ENCODE data around the gene RPL35.
"Not testable (repeated sequence)": the region's sequence is repeated elsewhere in the genome, so short reads cannot be mapped to it uniquely, and the experiment has no call there.

Gene RPL35

DNA sequence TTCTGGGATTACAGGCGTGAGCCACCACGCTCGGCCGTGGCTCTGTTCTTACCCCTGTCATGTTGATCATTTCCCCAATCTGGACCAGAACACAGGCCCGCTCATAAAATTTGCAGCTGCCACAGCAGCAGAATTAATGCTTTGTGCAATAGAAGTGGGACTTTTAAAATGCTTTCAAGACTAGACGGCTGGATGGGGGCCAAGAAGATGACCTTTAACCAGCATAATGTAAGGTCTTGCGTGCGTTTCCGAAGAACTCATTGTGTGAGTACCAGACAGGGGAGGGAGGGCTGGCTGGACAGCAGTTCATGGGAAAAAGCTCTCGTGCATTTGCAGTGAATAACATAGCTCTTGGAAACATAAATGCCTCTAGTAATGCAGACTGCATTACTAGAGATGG lies 12.0 kb downstream of the RPL35 start:
- DNase-seq, result no peak

DNA sequence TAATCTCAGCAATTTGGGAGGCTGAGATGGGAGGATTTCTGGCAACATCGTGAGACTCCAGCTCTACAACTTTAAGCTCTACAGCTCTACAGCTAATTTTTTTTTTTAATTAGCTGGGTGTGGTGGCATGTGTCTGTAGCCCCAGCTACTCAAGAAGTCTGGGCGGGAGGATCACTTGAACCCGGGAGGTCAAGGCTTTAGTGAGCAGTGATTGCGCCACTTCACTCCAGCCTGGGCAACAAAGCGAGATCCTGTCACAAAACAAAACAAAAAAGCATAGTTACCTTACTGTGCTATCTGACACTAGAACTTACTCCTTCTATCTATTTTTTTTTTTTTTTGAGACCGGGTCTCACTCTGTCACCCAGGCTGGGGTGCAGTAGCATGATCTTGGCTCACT lies 14.8 kb downstream of the RPL35 start:
- no peak for DNase-seq

DNA sequence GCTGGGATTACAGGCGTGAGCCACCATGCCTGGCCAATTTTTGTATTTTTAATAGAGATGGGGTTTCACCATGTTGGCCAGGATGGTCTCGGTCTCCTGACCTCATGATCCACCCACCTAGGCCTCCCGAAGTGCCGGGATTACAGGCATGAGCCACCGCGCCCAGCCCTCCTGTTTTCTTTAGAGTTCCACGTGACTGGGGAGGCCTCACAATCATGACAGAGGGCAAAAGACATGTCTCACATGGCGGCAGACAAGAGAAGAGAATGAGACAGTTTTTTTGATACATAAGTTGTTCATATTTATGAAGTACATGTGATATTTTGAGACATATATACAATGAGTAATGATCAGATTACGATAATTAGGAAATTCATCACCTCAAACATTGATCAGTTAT lies 15.3 kb downstream of the RPL35 start:
- not testable (repeated sequence) for DNase-seq

DNA sequence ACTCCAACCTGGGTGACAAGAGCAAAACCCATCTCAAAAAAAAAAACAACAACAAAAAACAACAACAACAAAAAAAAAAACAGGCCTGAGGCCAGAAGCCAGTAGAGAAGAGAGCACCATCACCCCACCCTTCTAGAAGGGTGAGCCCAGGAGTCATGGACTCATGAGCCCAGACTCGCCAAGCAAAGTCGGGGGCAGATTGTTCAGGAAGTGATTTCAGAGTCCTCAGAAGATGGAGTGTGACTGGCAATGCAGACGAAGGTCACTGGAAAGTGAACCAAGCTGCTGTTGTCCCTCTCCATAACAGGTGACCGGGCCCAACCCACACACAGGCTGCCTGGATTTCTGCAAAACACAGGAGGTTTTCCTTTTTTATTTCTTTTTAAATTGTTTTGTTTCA lies 17.5 kb downstream of the RPL35 start:
- no peak for DNase-seq

DNA sequence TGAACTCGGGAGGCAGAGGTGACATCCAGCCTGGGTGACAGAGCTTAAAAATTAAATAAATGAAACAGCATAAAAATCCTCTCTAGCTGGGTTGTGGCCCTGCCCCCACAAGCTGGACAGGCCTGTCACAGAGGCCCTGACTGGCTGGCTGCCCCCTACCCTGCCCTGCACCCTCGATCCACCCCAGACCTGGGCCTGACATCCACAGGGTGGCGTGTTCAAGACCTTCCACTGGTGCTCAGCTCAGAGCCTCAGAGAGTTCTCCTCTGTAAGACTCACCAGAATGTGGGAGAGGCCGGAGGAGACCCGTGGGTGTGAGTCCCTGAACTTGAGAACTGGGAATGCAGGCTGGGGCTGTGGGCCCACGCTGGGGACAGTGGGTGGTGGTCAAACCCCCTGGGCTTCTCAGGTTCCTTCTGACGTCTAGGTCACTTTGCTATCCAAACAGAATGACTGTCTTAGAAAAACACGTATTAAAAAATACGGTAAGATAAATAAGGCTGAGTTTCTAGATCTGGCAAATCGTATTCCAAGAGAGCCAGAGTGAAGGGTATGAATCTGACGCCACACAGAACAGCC lies 18.2 kb downstream of the RPL35 start:
- no peak for DNase-seq

DNA sequence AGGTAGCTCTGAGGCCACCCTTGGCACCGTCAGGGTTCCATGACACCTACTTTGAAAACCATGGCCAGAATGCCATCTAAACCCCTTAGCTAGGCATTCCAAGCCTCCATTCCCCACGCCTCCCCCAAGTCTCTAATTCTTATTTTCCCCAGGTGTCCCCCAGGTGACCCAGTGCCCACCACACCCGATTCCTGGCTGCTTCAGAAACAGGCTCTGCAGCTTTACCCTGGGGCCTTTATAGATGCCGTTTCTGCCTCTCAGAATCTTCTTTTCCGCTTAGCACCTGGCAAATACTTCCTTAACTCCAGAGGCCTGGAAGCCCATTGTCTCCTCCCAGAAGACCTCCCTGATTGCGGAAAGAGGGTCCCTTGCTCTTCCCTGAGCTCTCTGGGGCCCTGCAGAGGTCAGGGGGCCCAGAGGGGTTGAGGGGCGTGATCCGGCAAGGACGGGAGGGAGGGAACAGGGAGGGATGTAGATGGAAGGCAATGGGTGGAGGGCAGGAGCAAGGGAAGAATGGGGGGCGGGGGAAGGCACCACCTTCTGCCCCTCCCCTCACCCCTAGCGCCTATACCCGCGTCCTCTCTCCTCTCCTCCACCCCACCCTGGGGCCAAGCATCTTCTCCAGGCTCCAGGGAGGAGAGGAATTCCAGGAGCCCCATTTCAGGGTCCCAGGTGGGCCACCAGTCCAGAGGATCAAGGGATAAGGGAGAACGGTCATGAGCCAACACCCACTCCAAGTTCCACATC lies 20.5 kb downstream of the RPL35 start:
- DNase-seq, result no peak

DNA sequence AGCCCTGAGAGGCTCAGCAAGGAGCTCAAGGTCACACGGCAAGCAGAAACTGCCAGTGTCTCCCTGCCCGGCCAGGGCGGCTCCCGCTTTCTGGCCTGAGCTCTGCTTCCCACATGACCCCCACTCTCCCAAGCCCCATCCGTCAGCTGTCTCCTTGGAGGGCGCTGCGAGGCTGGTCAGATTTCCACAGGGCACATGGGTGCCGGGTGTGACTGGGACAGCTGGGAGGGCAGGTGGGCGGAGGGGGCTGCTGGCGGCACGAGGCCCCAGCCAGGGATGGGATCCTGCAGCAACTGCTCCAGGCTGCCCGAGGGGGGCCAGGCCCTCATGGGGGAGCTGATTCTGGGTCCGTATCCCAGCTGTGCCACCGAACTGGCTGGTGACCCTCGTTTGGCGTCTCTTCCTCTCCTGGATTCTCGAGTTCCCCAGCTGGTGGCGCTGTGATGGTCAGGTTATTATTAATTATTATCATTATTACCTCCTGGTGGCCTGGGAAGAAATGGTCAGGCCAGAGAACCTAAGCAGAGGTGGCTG lies 21.4 kb downstream of the RPL35 start:
- DNase-seq, result no peak

DNA sequence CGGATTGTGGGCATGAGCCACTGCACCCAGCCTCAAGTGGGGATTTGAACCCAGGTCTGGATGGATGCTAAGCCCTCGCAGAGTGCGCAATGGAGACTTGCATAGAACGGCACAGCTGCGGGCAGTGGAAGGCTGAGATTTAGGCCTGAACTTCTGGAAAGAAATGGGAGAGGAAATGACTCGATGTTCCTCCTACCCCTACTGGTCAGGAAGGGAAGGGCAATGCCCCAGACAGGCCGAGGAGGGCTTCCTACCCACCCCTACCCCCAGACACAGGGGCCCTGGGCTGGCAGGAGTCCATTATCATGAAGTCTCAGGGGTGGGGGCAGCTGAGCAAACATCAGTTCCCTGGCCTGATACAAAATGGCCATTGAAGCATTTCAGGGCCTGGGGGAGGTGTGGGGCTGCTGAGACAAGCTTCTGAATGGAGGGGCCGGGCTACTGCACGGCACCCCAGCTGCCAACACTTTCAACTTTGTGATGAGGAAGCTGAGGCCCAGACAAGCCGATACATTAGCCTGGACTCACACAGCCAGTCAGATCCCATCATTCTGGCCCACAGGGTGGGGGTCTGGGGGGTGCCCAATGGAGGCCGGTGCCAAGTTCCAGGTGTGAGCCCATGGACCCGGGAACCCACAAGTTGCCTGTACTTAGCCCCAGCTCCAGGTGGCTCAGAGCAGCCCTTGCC lies 22.0 kb downstream of the RPL35 start:
- DNase-seq, result no peak

DNA sequence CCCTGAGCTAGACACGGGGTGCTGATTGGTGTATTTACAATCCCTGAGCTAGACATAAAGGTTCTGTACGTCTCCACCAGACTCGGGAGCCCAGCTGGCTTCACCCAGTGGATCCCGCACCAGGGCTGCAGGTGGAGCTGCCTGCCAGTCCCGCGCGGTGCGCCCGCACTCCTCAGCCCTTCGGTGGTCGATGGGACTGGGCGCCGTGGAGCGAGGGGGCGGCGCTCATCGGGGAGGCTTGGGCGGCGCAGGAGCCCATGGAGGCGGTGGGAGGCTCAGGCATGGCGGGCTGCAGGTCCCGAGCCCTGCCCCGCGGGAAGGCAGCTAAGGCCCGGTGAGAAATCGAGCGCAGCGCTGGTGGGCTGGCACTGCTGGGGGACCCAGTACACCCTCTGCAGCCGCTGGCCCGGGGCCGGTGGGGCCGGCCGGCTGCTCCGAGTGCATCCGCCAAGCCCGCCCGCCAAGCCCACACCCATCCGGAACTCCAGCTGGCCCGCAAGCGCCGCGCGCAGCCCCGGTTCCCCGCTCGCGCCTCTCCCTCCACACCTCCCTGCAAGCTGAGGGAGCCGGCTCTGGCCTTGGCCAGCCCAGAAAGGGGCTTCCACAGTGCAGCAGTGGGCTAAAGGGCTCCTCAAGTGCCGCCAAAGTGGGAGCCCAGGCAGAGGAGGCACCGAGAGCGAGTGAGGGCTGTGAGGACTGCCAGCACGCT lies 23.0 kb downstream of the RPL35 start:
- not testable (repeated sequence) for DNase-seq

DNA sequence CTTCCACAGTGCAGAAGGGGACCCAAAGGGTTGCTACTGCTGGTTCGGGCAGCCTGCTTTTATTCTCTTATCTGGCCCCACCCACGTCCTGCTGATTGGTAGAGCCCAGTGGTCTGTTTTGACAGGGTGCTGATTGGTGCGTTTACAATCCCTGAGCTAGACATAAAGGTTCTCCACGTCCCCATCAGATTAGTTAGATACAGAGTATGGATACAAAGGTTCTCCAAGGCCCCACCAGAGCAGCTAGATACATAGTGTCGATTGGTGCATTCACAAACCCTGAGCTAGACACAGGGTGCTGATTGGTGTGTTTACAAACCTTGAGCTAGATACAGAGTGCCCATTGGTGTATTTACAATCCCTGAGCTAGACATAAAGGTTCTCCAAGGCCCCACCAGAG lies 23.6 kb downstream of the RPL35 start:
- not testable (repeated sequence) for DNase-seq

DNA sequence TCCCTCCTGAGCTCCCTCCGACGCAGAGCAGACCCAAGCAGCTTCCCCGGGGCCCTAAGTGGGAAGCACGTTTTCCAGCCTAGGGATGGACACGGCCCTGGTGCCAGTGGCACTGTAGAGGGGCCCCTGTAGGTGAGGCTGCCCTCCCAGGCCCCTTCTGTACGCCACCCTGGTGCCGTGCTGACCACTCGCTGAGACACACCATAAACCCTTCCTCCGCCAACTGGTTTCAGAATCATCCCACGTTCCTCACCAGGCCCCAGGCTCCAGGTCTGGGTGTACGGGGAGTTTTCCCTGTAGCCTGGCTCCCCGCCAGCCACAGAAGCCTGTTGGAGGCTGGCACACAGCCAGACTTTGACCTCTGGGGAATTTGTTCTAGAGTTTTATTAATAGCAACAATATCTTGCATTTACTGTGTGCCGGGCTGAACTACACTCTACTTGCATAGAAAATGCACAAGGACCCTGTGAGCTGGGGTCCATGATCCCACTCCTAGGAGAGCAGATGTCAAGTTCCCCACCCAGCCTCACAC lies 26.7 kb downstream of the RPL35 start:
- no peak for DNase-seq

DNA sequence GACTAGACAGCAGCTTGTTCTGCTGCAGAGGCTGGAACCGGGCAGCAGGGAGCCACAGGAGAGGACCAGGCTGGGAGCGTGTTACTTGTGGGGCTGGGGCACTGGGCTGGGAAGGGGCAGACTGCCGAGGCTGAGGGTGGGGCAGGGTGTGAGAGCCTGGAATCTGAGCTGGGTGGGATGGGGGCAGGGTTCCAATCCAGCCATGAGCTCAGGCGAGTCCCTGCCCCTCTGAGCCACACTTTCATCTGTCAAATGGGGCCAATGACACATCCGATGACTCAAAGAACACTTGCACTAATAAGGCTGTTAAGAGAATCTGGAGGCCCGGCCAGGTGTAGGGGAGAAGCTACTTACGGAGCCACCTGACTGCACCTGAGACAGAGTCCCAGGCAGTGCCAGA lies 27.2 kb downstream of the RPL35 start:
- DNase-seq, result no peak

DNA sequence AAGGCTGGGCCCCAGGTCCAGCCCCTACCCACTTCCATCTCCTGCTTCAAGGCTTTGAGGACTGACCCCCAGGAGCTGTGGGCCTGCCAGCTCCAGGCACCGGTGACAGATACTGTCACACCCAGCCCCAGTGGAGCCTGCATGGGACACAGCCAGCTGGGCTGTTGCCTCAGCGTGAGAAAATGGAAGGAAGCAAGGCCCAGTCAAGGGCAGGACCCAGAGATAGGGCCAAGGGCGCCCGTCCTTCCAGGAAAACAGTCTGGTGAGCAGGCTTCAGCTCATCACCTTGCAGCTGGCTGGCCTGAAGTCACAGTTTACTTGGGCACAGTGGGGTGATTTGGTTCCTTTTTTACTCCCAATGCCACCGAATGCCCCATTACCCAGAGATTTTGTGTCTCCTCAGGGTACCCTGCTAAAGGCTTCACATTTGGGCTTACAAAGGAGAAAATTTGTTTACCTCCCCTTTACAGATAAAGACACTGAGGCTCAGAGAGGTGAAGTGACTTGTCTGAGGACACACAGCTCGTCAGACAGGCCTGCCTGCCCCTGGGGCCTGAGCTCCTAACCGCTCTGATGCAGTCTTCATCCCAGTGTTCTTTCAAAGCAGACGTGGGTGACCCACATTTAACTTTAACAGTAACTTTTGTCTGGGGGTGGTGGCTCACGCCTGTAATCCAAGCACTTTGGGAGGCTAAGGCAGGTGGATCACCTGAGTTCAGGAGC lies 30.0 kb downstream of the RPL35 start:
- DNase-seq, result no peak

DNA sequence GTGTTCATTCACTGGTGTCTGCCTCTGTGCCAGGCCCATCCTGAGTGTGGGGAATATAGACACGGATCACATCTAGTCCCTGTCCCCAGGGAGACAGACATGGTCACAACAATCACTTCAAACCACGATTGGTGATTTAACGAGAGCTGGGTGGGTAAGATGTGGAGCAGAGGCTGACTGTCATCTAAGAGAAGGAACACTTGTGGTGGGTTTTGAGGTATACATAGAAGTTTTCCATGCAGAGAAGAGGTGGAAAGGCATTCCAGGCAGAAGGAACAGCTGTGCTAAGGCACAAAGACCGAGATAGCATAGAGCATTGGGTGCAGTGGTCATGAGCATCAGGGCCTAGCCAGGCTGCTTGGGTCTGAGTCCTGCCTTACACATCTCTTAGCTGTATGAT lies 31.2 kb downstream of the RPL35 start:
- DNase-seq, result no peak

DNA sequence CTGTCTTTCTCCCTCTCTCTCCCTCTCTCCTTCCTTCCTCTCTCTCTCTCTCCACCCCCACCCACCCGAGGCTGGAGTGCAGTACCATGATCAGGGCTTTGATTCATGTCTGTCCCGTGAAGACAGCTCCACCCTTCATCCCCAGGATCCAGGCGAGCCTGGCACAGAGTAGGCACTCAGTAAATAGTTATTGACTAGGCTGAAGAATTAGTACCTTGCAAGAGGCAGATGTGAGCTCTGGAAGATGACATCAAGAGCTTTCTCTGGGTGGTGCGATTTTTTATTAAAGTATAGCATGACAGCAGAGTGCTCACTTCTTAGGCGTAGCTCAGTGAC lies 32.5 kb downstream of the RPL35 start:
- DNase-seq, result no peak

DNA sequence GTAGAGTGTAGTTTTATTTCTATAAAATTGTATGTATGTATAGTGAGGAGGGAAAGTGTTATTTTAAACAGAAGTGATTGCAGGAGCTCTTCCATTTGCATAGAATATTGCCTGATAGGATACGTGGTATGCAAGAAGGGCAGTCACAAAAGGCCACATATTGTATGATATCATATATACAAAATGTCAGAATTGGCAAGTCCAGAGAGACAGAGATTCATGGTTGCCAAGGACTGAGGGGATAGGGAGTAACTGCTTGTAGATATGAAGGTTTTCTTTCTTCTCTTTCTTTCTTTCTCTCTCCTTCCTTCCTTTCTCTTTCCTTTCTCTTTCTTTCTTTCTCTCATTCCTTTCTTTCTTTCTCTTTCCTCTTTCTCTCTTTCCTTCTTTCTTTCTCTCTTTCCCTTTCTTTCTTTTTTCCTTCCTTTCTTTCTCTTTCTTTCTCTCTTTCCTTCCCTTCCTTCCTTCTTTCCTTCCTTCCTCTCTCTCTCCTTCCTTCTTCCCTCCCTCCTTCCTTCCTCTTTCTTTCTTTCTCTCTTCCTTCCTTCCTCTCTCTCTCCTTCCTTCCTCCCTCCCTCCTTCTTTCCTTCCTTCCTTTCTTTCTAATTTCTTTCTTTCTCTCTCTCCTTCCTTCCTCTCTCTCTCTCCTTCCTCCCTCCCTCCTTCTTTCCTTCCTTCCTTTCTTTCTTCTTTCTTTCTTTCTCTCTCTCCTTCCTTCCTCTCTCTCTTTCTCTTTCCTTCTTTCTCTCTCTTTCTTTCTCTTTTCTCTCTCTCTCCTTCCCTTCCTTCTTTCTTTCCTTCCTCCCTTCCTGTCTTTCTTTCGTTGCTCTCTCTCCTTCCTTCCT lies 33.0 kb downstream of the RPL35 start:
- DNase-seq, result no peak

DNA sequence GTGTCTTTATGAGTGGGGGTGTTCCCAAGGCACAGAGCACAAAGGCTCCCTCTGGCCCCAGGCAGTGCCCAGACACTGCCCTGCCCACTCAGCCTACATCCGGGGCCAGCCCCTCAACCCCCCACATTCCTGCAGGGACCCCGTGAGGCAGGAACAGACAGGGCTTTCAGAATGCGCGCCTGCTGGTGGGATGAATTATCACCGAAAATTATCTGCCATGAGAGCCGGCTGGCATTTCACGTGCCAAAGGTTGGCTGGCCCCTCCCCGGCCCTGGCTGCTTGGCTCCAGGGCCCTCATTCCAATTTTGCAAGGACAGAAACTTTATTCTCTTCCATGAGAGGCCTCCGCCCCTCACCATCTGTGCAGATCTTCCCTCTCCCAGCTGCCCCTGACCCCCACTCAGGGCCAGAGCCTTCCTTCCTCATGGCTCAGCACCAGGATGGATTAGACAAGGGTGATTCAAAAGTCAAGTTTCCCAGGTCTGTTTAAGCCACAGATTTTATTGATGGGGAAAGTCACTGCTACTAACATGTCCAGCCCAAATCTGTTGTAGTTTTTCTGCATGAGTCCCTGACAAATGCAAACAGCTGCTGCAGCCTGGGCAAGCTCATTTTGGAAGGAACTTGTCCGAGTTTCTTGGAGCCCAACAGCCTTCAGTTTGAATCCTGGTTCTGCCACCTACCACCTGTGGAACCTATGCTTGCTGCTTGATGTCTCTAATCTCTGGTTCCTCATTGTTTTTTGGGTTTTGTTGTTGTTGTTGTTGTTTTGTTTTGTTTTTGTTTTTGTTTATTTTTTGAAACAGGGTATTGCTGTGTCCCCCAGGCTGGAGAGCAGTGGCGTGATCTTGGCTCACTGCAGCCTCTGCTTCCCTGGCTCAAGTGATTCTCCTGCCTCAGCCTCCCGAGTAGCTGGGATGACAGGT lies 40.8 kb downstream of the RPL35 start:
- DNase-seq, result no peak

DNA sequence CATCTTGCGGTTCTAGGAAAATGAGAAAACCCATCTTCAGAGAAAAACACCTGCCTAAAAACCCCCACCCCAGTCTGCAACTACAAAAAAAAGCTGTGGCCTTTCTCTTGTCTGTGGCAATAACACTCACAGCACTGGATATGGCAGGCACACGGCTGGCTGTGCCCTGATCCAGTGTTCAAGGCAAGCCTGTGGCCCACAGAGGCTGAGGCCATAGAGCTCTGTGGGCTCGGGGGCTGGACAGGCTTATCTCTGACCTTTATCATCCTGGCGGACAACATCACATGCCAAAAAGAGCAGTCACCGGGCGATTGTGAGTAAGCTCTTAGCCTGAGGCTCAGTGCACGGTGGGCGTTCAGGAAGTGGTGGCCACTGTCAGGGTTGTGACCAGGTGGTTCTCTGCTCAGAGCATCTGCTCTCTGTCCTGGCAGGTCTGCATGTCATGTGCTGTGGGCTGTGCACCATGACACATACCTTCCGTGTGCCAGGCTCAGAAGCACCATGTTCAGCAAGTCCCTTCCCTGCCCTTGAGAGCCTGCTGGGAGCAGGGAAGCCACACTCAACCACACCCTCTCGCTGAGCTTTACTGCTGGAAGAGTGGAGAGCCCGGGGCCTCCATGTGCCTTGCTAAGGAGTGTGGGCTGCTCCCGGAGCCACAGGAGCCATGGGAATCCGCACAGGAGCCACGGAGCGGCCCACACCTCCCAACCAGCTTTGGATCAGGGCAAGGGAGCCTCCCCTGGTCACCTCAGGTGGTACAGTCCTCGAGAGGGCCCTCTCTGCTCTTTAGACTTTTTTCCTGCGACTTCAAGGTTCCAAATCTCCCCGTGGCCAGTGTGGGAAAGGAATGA lies 43.1 kb downstream of the RPL35 start:
- DNase-seq, result no peak

DNA sequence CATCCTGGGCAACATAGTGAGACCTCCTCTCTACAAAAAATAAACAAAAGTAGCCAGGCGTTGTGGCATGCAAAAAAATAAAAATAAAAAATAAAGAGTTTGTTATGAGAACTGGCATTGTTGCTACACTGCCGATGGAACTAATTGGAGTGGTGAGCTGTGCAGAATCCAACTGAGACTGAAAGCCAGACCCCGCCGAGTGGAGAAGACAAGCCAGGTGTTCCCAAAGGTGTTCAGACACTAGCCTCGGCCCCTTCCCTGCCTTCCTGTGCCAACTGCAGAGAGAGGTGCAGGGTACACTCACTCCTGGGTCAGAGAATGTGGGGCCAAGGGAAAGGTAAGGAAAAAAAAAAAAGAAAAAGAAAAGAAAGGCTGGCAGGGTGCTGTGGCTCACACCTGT lies 46.2 kb downstream of the RPL35 start:
- no peak for DNase-seq

DNA sequence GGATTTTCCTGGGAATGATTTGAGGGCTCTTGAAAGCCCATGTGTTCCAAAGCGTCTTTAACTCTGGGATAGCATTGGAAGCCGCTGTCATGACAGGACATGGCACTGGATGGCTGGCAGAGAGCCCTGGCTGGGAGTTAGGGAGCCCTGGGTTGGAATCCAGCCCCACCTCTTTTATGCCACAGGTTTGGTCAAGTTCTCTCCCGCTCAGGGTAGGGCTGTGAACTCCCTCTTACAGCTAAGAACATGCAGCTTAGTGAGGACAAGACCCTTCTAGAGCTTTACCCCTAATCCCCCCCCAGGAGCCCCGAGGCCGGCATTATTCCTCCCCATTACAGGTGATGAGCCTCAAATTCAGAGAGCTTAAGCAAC lies 47.6 kb downstream of the RPL35 start:
- DNase-seq, result no peak
